SKM-1 (cell line): ENCODE measurements around the gene TCF4.

Source experiments
- DNase-seq: peaks from one replicate; lab custom pipeline; 2025; ENCODE audit not compliant: unreplicated experiment; lab: John Stamatoyannopoulos, UW

TCF4 gene

DNA sequence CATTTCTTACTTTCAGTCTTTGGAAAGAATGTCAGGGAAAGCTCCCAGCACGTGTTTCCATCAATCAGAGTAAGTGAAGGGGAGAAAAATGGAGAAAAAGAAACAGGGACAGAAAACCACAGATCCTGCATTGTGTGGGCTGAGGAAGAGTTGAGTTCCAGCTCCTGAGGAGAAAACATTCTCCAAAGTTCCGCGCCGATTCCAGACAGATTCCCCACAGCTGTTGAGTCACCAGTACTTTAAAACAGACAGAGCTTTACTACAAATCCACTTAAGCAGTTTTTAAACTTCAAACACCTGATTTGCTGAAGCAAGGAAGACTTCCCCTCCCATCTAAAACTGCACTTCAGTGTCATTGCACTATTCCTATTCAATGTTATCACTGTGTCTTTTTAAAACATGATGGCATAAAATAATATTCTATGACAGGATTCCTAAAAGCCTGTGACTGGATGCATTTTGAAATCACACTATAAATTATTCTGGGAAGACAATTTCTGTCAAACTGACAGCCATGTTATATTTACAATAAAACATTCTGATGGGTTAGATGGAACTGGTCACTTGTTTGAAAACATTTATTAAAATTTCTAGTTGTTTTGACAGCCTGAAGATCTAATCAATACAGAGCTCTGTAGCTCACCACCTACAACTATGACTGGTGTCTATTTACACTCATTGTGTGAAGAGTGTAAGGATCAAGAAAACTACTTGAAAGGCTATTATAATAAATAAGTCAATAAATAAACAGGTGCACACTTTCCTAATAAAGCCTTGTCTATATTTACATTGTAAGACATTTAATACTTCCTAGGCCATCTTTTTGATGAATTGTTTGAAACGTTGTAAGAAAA, 40.9 kb downstream of the TCF4 start:
- no peak for DNase-seq

DNA sequence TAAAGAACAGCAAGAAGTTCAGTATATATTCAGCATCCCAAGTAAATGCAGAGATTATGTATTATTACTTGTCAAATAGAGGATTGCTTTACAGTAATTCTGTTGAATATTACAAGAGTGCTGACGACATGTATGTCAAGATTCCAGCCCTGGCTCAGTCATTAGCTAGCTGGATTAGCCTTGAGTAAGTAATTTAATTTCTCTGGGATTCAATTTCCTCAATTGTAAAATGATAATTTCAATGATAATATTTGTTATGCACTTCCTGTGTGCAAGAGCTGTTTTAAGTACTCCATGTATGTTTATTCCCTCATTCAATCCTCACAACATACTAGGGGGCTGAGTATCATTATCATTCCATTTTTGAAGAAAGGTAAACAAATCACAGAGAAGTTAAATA, 44.0 kb downstream of the TCF4 start:
- no peak for DNase-seq

DNA sequence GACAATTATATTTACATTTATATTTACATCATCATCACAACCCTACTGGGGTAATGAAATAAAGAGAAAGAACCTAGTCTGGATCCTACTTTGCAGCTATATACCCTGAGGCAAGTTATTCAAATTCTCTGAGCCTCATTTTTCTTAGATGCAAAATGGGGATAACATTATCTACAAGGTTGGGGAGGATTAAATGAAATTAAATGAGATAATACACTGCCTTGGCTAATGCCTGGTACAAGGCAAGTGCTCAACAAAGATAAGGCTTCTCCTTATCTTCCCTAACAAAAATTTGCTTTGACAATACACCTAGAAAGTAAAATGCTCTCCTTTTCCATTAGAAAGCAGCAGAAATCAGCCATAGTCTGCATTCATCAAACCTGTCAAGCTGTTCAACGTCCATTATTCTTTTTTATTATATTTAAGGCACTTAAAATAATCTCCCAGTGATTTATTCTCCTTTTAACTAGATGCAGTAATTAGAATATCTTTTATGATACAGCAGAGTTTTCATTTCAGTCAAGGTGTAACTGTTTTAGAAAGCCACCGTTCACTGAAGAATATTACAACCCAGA, 44.8 kb downstream of the TCF4 start:
- DNase-seq: no peak

DNA sequence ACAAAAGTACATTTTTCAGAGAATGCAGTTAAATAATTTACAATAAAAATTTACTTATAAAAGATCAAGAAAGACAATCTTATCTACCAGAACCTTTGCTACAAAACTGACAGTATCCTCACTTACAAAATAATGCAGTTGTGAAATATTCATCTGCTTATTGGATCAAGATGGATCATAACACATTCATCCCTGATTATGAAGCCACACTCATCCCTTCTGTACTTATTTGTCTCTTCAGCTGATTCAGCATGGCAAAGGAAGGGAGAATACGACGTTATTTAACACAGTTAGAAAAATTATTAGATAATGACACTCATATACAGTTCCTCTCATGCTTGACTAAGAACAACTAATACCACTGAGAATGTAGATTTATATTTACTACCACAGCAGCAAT, 46.4 kb downstream of the TCF4 start:
- no peak for DNase-seq

DNA sequence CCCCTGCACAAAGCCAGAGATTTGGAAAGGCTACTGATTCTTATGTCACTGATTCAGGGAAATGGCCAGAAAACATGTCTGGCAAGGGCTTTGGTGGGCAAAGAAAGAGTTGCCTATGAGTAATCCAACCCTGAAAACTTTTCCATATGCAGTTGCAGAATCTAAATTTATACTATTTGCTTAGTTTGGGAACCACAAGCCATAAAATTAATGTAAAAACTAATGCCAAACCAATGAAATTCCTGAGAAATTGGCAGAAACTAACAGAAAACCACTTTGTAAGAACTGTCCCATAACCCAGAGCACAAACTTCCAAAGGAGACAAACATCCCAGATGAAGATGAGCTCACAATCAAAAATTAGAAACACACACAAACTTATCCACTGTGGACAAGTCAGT, 48.8 kb downstream of the TCF4 start:
- no peak for DNase-seq

DNA sequence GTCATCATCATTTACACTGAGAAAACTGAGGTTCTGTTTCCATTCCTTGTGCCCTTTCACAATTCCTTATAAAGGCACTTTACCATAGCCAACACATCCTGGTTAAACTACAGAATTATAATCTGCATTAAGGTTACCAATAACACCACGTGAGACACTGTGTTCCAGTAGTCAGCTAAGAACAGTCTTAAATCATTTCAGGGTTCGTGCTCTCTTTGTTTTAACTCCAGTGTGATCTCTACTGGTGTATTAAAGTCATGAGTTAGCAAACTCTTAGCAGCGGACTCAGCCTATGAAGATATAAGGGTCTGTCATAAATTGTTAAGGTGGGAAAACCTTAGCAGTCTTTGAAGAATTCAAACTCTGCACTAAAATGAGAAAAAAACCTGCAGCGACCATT, 53.0 kb downstream of the TCF4 start:
- DNase-seq: no peak

DNA sequence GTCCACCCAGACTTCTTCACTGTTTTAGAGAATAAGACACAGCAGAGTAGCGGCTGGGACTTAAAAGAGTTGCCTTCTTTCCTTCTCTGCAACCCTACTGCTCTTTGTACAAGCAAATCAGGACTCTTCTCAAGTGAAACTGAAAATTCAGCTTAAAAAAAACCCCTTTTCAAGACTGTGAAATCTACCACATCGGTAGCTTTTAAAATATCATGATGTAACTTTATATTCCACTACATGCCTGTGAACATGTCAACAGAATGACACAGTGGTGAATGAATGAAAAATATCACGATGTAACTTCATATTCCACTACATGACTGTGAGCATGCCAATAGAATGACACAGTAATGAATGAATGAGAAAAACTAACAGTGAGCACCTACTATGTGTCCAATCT, 53.4 kb downstream of the TCF4 start:
- DNase-seq: no peak

DNA sequence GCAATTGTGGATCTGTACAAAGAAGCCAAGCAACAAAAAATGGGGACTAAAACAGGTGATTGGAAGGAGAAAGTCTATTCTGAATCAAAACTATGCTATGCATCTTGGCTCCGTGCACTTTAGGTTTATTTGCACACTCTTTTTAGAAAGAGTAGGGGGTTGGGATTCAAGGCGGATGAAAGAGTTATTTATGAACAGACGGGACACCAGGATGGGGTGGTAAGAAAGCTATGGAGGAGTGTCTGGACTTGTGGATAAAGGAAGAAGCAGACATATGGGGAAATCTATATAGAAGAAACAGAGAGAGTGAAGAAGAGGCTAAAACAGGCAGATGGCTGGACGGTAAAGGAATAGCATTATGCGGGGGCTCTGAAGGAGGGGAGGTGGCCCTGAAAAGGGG, 57.8 kb downstream of the TCF4 start:
- DNase-seq: no peak

DNA sequence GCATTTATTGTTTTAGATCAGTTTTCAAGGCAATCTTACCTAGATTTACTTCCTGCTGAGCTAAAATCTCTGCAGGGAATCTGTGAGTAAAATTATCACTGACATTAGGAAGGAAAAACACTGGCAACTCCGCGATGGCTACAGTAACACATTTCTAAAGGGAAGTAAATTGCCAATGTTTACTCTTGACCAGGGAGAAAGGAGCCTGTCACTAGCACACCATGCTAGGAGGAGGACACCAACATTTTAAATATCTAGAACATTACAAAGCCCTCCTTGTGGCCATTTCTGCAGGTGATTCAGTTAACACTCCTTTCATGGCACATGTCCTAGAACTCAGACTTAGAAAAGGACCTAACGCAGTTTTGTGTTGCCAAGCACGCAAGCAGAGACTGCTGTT, 58.4 kb downstream of the TCF4 start:
- no peak for DNase-seq

DNA sequence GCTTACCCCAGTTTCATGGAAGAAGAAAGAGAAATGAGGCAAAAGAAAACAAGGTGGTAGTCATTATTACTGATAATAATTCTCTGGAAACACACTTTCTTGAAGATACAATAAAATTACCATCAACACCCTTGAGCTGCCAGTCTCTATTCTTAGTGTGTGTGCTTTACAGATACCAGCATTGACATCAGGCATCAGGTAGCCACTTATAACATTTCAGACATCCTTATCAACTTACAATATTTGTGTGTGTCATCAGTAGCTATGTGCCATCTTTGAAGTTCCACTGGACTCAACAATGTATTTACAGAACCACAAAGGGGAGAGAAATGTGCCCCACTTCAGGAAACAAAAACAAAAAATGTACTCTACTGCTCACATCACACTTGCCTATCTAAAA, 62.1 kb downstream of the TCF4 start:
- no peak for DNase-seq

DNA sequence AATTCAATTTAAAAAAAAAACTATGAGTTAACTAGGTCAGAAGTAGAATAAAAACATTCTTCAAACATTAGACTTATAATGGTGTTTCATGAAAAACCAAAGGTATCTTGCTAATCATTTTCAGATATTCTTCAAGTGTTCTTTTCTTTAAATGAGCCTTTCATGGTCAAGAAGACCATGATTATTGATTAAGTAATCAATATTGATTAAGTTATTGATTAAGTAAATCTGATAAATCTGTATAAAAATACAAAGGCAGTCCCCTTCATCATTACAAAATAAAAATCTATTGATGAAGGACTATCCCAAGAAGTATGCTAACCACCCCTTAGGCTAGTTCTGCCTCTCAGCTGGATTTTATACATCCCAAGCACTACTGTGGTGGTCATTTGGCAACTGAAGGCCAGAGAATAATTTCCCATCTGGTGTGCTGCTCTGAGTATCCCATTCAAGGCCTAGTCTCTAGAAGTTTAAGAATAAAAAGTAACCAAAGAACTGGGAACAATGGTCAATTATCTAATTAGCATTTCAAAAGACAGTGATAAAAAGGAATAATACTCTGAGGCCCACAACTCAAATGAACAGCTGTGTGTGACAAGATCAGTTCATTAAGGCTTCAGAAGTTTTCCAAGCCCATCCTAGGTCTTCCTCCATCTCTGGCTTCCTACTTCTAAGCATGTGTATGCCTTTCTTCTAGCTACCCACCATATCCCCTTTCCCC, 63.5 kb downstream of the TCF4 start:
- no peak for DNase-seq

DNA sequence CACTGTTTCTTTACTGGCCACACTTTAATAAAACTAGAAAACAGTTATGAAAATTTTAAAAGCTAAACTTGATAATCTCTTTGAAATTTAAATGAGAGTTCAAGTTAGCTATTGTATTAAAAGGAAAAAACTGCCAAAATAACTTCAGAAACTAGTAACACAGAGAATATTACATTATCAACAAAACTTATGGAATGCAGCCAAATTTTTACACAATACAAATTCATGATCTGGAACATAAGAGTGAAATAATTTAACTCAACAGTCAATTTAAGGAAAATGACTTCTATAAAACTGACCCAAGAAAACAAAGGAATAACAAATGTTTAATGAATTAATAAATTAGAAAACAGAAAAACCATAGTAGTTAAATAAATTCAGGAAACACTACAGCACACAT, 65.0 kb downstream of the TCF4 start:
- no peak for DNase-seq

DNA sequence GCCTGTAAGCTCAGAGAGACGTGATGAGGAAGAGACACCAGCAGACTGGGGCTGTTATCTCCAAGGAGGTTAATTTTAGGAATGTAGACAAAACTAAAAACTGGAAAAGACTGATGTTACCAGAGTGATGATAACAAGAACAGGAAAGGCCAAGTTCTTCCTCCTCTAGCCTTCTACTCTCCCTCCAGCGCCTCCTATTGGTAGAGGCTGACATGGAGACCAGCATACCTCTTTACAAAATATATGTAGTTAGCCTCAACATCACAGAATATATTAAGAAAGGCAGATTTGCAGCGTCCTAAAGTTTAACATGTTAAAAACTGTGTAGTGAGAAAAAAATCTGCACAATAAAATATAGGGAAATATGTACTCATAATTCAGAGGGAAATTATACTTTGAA, 66.0 kb downstream of the TCF4 start:
- no peak for DNase-seq

DNA sequence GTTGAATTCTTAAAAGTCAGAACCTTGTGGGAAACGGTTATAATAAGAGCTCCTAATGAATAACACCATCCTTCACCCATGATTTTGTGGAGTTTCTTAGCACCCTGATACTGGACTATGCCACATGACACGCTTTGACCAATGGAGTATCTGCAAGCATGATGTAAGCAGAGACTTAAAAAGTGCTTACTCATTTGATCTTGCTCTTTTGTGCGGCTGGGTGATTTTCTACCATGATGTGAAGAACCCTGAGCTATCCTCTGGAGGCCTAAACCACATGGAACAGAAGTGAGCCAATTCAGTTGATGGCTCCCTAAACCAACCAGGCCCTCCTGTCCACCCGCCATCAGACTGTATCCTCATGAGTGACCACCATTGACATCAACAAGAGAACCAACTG, 70.9 kb downstream of the TCF4 start:
- no peak for DNase-seq

DNA sequence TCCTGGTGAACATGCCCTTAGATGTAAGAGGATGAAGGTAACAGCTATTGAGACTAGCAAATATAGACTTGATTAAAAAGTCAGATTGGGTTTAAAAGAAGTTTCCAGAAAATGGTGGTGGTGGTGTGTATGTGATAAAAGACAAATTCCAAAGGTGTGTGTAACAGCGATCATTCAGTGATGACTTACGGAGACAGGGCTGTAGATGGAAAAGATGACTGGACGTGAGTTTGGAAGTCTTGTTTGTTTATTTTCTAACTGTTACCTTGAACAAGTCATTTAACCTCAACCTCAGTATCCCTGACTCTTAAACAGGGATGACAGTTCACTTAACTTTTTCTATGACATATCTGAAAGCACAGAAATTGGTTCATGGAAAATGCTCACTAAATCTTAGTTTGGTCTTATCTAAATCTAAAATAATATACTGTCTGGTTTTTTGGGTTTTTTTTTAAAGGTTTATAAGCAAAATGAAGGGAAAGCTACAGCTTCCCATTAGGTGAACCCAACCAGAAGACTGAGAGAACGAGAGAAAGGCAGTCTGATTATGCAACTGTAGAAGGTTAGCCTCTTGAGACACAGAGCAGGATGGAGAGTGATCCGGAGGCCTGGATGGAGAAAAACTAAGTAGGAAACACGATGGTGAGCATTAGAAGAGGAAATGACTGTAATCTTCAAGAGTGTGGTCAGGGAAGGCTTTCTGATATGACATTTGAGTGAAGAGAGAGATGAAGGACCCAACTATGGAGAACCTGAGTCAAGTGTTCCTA, 71.9 kb downstream of the TCF4 start:
- DNase-seq: no peak

DNA sequence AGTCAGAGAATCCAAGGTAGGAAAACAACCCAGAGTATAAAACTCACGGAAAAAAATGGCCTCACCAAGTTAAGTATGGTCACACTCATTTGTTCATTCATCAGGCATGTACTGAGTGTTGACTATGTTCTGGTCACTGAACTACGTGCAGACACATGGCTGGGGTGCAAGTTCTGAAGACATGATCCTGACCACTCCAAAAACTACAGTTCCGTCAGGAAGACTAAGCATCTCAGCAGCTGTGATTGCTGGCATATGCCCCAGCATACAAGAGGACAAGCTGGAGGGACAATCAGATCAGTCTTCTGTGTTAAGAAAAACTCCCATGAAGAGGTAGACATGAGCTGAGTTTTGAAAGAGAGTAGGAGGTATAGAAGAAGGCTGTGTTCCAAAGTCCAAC, 72.8 kb downstream of the TCF4 start:
- DNase-seq: no peak

DNA sequence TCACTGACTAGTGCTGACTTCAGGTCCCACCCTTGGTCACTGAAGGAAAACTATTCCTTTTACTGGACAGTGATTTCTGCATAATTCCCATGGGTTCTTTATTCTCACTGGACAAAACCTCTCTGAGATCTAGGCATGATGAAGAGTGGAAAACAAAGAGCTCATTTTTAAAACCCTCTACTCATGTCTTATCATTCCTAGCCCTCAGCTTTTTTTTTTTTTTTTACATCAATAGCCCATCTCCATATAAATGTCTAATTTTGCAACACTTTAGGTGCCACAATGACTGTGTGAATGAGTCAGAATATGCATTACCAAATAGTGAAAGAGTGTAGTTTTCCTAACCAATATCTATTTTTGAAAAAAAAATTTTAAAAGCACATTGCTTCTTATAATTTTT, 74.8 kb downstream of the TCF4 start:
- no peak for DNase-seq

DNA sequence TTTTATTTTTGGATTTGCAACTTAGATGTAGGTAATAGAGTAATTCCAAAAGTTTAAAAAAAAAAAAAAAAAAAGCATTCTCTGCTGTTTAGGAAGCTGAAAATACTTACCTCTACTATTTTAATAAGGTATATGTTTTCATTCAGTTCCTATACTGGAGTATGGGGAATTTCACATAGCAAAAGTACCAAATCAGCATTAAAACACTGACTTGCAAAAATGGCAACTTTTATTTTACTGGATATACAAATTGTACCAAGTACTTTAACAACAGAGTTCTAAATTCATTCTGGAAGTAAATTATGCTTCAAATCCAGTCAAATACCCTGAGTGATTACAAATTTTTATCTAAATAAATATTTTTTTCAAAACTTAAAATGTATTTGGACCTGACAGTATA, 76.7 kb downstream of the TCF4 start:
- no peak for DNase-seq

DNA sequence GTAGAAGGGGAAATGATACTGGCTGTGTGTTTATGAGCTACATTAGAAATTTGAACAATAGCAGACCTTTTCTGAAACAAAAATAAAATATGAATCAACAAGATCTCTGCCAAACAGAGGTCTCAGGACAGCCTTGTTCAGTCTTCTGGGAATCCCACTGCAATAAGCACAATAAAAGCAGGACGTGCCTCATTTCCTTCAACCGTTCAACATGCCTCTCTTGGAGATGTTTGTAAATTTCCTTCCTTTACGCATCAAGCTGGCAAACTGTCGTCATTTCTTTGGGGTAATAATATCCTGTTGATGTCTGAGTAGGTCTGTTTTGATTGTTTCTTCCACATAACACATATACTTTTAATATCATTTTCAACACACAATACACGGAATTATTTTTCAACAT, 77.2 kb downstream of the TCF4 start:
- DNase-seq: no peak

DNA sequence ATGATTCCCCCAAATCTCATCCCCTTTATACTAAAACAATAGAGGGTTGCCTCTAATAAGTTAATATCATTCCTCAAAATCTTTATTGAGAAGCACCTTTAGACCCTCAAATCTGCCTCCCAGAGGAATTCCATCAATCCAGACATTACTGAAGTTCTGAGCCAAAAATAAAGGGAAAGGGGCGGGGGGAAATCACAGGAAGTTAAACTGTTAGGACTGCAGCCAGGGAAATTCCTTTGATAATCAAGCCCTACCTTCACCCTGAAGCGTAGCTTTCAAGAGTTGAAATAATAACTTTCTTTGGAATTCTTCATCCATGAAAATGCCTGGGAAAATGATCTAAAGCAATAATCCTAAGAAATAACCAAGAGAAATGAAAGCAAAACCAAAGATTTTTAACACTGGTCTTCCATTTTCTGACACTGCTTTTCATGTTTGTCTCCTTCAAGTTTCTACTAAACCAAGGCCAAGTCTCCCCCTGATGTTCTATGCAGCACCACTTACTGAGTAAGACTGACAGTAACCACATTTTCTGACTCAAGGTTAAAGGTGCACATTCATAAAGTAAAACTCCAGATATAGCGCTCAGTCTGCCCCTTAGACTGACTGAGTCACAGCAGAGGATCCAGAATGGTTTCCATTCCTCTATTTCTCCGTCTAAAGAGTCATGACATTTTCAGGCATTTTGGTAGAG, 78.2 kb downstream of the TCF4 start:
- DNase-seq: no peak

DNA sequence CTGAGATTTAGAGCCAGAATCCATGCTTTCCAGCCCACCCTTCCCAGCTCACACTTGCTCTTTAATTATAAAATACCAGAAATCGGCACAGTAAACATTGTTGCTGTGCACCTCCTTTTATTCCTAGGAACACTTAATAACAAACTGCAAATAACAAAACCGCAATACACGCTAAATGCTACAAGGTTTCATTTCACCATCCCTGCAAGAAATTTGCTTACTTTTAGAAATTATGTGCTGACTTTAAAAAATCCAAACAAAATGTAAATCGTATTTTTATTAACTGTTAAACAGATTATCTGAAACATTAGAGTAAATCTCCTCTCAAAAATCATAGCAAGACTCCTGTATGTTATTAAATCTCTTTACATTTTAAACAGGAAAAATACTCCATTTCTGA, 79.3 kb downstream of the TCF4 start:
- no peak for DNase-seq
